Stimulated activated CD4-positive, alpha-beta T cell treated with anti-CD3 and anti-CD28 coated beads, TNF-alpha, amount 100 ng/mL, for 24 hours (primary cell): ENCODE results near the gene KLHL29.
A peak's percentile ranks its signal among the peaks of the same experiment; 100 is the strongest.

ENCODE experiments used
- DNase-seq, 3 experiments: peaks; one replicate each; pipeline ENCODE4 v3.0.0-alpha.2; 2020; ENCODE audit warnings: low read depth in 3 of 3

The KLHL29 gene

GRCh38 chr2:23449413-23449812, 64.4 kb downstream of the KLHL29 start:
- no peak for DNase-seq

- DNase-seq, result no peak
Measured at GRCh38 chr2:23449831-23450331, 64.9 kb downstream of the KLHL29 start.

DNA sequence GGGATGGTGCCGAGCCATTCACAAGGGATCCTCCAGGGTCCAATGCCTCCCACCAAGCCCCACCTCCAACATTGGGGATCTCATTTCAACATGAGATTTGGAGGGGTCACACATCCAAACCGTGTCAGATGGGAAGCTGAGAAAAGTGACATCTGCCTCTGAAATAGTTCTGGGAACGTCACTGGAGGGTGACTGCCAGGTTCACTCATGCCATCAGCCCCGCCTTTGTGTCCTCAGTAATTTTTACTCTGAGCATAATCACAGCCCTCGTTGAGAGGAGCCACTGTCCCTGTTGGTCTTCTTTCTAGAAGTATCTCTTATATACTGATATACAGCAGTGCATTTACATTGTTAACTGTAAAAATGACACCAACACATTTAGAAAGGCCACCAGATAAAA, 67.4 kb downstream of the KLHL29 start:
- DNase-seq, result no peak

GRCh38 chr2:23452853-23453420, 68.0 kb downstream of the KLHL29 start:
- peak in 1 of 3 experiments; percentile 13 for DNase-seq

DNA sequence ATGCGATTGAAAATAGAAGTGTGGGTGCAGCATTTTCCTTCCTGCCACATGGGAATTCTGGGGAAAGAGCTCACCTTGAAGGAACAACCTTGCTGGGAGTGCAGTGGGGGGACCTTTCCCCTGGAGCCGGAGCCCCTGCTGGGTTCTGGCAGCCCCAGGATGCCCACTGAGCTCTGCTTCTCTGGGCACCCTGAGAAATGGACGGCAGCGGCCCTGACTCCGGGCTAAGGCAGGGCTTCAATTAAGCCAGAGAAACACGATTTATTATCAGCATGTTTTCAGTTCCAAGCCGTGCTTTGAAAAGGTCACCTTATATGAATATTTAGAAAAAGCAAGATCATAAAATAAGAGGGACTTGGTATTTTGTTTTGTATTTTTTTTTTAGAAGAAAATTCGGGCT, 68.5 kb downstream of the KLHL29 start:
- DNase-seq, result no peak

- DNase-seq, result no peak
Measured at GRCh38 chr2:23453836-23454460, 69.0 kb downstream of the KLHL29 start.

- no peak for DNase-seq
Measured at GRCh38 chr2:23454501-23455120, 69.6 kb downstream of the KLHL29 start.

DNA sequence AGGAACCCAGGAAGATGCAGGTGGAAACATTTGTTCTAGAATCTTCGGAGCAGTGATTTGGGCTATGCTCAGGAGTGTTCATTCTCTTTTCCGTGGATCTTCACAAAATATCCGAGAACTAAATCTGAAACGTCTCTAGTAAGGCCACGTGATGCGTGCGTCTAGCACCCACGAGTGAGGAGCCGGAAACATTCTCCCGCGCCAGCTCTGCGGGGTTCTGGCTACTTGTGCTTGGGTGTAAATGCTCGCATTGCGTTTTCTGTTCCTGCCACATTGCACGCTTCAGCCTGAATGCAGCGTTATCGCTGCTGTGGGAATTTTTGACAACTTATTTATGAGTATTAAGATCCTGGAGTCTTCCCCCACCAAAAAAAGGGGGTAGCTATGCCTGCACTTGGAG, 71.4 kb downstream of the KLHL29 start:
- DNase-seq, result no peak

DNA sequence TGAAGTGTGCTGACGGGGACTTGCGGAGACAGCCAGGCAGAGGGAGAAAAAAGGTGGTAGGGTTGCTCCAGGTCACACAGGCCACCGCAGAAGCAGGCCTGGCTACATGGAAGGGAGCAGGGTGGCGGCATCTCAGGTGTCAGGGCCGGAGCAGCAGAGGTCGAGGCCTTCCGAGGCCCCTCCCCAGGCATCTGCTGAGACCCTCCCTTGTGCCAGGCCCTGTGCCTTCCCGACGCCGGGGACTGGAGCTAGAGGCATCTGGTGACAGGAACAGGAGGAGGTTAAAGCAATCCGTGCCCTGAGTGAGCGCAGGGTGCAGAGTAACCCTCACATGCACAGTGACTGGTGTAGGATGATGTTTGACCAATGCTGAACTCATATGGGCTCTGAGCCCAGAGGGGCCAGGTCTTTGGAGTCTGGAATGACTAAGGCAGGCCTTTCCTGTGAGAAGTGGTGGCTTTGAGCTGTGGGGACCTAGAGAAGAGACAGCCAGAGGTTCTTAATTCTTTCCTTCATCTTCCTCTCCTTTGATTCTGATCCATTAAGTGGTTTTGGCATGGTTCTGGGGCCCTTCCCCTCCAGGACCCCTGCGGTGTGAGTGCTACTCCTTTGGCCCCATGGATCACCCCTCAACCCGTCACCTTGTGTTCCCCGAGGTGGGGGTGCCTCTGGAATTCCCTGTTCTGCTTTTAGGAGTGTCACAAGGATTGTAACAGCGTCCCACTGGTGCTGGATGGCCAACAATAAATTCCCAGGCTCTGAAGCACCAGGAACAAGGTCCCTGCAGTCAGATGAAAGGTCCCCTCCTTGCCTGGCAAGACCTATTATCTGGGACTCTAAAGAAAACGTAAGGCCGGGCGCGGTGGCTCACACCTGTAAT, 72.1 kb downstream of the KLHL29 start:
- DNase-seq, result no peak

DNA sequence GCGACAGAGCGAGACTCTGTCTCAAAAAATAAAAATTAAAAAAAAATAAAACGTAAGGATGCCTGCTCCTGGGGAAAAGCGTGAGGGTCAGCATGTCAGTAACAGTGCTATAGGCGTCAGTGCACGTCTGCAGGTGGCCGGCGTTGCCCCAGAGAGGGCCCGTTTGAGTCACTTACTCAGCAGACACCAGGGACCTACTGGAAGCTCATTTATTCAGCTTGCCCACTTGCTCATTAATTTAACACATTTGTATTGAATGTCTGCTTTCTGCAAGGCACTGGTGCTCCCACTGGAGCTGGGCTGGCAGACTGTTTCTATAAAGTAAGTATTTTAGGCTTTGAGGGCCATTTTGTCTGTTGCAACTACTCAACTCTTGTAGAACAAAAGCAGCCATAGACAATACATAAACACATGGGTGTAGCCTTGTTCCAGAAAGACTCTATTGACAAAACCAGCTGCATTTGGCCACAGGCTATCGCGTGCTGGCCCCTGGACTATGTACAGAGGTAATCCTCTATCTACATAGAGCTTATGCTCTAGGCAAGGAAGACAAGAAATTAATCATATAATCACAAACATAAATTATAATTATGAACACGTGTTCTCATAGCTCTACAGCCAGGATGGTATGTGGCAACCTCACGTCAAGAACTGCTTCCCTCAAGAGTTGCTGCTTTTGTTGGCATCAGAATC, 73.2 kb downstream of the KLHL29 start:
- DNase-seq, result no peak

- DNase-seq, result no peak
Measured at GRCh38 chr2:23459032-23459431, 74.1 kb downstream of the KLHL29 start.

- no peak for DNase-seq
Measured at GRCh38 chr2:23460228-23460627, 75.2 kb downstream of the KLHL29 start.

GRCh38 chr2:23460993-23461392, 76.0 kb downstream of the KLHL29 start:
- DNase-seq, result no peak

GRCh38 chr2:23464156-23464555, 79.2 kb downstream of the KLHL29 start:
- DNase-seq, result no peak

GRCh38 chr2:23464905-23465537, 80.0 kb downstream of the KLHL29 start:
- no peak for DNase-seq

GRCh38 chr2:23465936-23466335, 81.0 kb downstream of the KLHL29 start:
- no peak for DNase-seq

GRCh38 chr2:23467618-23468017, 82.6 kb downstream of the KLHL29 start:
- no peak for DNase-seq

- no peak for DNase-seq
Measured at GRCh38 chr2:23468474-23469141, 83.6 kb downstream of the KLHL29 start.

GRCh38 chr2:23469142-23469540, 84.2 kb downstream of the KLHL29 start:
- DNase-seq, result no peak

DNA sequence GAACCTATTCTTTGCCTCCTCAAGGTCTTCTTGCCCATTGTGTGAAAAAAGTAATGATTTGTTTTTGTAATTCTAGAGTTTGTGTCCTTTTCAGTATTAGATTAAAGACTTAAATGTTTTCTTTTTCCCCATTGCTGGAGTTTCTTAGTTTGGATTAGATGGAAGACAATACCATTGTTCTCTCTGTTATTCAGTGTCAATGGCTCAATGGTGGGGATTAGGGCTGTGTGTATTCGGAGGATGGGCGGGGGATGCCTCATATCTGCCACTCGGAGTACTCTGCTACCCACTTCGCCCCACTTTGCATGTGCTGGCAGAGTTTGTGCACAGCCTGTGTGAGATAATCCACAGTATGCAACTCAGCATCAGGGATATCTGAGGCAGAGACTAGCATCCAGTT, 90.1 kb downstream of the KLHL29 start:
- DNase-seq, result no peak

DNA sequence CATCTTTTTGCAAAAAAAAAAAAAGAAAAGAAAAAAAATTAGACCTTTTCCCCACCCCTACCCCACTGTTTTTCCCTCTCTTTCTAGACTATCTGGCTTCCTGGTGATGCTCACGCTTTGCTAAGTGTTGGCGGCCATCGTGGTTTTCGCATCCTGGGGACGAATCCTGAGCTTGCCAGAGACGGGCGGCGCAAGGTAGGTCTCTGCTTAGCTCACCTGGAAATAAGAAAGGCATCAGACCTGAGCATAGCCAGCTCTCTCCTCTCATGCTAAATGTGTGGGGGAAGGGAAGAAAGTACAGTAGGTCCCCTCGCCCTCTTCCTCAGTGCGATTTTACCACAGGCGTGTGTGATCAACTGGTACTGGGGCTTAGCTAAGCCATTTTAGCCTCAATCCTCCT, 90.5 kb downstream of the KLHL29 start:
- DNase-seq, result no peak
